ENCODE results near the gene CRTC1.

- TF ChIP-seq CTCF (IDR thresholded peaks at IDR 0.05): no peak
- no peak for TF ChIP-seq POLR2A (IDR thresholded peaks at IDR 0.05)
Measured at GRCh38 chr19:18660051-18660910, 23.2 kb upstream of the CRTC1 start.

Data from heart left ventricle (tissue), 13 donors.